ENCODE results near the gene IRF3.

Gene IRF3

GRCh38 chr19:49656456-49657109 is 9.1 kb downstream of the IRF3 start:
- Histone ChIP-seq H4K20me1 (ENCODE audit: insufficient read depth, low read length) (no peaks in the 10 kb centered on the region), H3K4me3 (ENCODE audit: low read depth, low read length, poor library complexity, severe bottlenecking) (no peak overlapping the region), H3F3A (ENCODE audit: insufficient read depth, low read length) (no peaks in the 10 kb centered on the region), H3K4me1 (ENCODE audit: insufficient read depth, low read length, severe bottlenecking) (no peaks in the 10 kb centered on the region), H3K9me3 (ENCODE audit: low read length) (no peaks in the 10 kb centered on the region), H2AFZ (ENCODE audit: low read length) (no peak overlapping the region), H3K9me2 (ENCODE audit: low read depth, low read length) (no peaks in the 10 kb centered on the region), H3K79me2 (ENCODE audit: insufficient read depth, low read length) (no peaks in the 10 kb centered on the region), H3K36me3 (ENCODE audit: insufficient read depth, low read length) (peaks cover 89% of the 10 kb centered on the region), H3K27ac (ENCODE audit: low read depth, low read length, poor library complexity, severe bottlenecking) (no peak overlapping the region), H3K27me3 (ENCODE audit: insufficient read depth, low read length) (no peaks in the 10 kb centered on the region), H3K4me2 (ENCODE audit: low read length) (no peak overlapping the region), H3K9ac (ENCODE audit: low read length) (no peak overlapping the region)
- TF ChIP-seq CTCF (IDR thresholded peaks at IDR 0.05; ENCODE audit: low read length) (no peak), EZH2 (IDR thresholded peaks at IDR 0.05; ENCODE audit: borderline replicate concordance, low read length) (no peak)

- H3K9me2 ChIP-seq (ENCODE audit: low read depth, low read length): no peaks in the 10 kb centered on the region
- no peaks in the 10 kb centered on the region for H3K27me3 ChIP-seq (ENCODE audit: insufficient read depth, low read length)
- no peak overlapping the region for H3K4me2 ChIP-seq (ENCODE audit: low read length)
- H3K9ac ChIP-seq (ENCODE audit: low read length): no peak overlapping the region
- no peak for TF ChIP-seq EZH2 (IDR thresholded peaks at IDR 0.05; ENCODE audit: borderline replicate concordance, low read length)
- H2AFZ ChIP-seq (ENCODE audit: low read length): no peak overlapping the region
- no peaks in the 10 kb centered on the region for H4K20me1 ChIP-seq (ENCODE audit: insufficient read depth, low read length)
- no peaks in the 10 kb centered on the region for H3K4me1 ChIP-seq (ENCODE audit: insufficient read depth, low read length, severe bottlenecking)
- no peaks in the 10 kb centered on the region for H3K9me3 ChIP-seq (ENCODE audit: low read length)
- no peaks in the 10 kb centered on the region for H3F3A ChIP-seq (ENCODE audit: insufficient read depth, low read length)
- no peaks in the 10 kb centered on the region for H3K79me2 ChIP-seq (ENCODE audit: insufficient read depth, low read length)
- H3K27ac ChIP-seq (ENCODE audit: low read depth, low read length, poor library complexity, severe bottlenecking): no peak overlapping the region
- no peak overlapping the region for H3K4me3 ChIP-seq (ENCODE audit: low read depth, low read length, poor library complexity, severe bottlenecking)
- H3K36me3 ChIP-seq (ENCODE audit: insufficient read depth, low read length): peaks cover 88% of the 10 kb centered on the region
These were observed 9.8 kb downstream of the IRF3 start for GRCh38 chr19:49655570-49656455.

GRCh38 chr19:49654581-49654980 is 11.1 kb downstream of the IRF3 start:
- Histone ChIP-seq H3K4me1 (ENCODE audit: insufficient read depth, low read length, severe bottlenecking) (no peaks in the 10 kb centered on the region), H3K9ac (ENCODE audit: low read length) (no peak overlapping the region), H3K27me3 (ENCODE audit: insufficient read depth, low read length) (no peaks in the 10 kb centered on the region)

More at GRCh38 chr19:49654581-49654980, 11.1 kb downstream of the IRF3 start:
- no peaks in the 10 kb centered on the region for H3F3A ChIP-seq (ENCODE audit: insufficient read depth, low read length)
- H3K36me3 ChIP-seq (ENCODE audit: insufficient read depth, low read length): peaks cover 86% of the 10 kb centered on the region
- no peaks in the 10 kb centered on the region for H4K20me1 ChIP-seq (ENCODE audit: insufficient read depth, low read length)
- H3K4me3 ChIP-seq (ENCODE audit: low read depth, low read length, poor library complexity, severe bottlenecking): no peak overlapping the region
- no peaks in the 10 kb centered on the region for H3K9me2 ChIP-seq (ENCODE audit: low read depth, low read length)
- H3K79me2 ChIP-seq (ENCODE audit: insufficient read depth, low read length): no peaks in the 10 kb centered on the region
- TF ChIP-seq CTCF (IDR thresholded peaks at IDR 0.05; ENCODE audit: low read length) (no peak), EZH2 (IDR thresholded peaks at IDR 0.05; ENCODE audit: borderline replicate concordance, low read length) (no peak)
- no peak overlapping the region for H3K4me2 ChIP-seq (ENCODE audit: low read length)
- H3K9me3 ChIP-seq (ENCODE audit: low read length): no peaks in the 10 kb centered on the region
- no peak overlapping the region for H3K27ac ChIP-seq (ENCODE audit: low read depth, low read length, poor library complexity, severe bottlenecking)
- H2AFZ ChIP-seq (ENCODE audit: low read length): no peak overlapping the region

All from OCI-LY1 (cell line).